Posterior cingulate gyrus (tissue), 11 donors: ENCODE measurements around the gene SMYD3.

Experiments used
- DNase-seq, 10 donors: peaks; one replicate each; pipeline versions ENCODE4 v3.0.0 to v3.0.0-alpha.2; 2020 to 2021; ENCODE audit warnings: mixed read lengths in 3 of 10
- intact Hi-C: fragments of 100-400 bp; cut with DNase I; formaldehyde crosslinking; loops from one replicate; pipeline ENCODE4 v1.15.1; 2023

SMYD3 gene

GRCh38 chr1:246425139-246425794 lies 81.8 kb downstream of the SMYD3 start:
- no peak for DNase-seq
- intact Hi-C loops = no loop called here

- intact Hi-C loops = no loop called here
Observed at GRCh38 chr1:246420300-246420699, 86.8 kb downstream of the SMYD3 start.

GRCh38 chr1:246418565-246419312 lies 88.3 kb downstream of the SMYD3 start:
- peak in 2 of 10 donors; percentile 27 to 69 for DNase-seq
- intact Hi-C loops = no loop called here

More at GRCh38 chr1:246420300-246420699, 86.8 kb downstream of the SMYD3 start:
- no peak for DNase-seq

- intact Hi-C loops = no loop called here
- no peak for DNase-seq
Observed at GRCh38 chr1:246417813-246418564, 89.1 kb downstream of the SMYD3 start.

- intact Hi-C loops = no loop called here
- no peak for DNase-seq
Observed at GRCh38 chr1:246417152-246417812, 89.8 kb downstream of the SMYD3 start.

DNA sequence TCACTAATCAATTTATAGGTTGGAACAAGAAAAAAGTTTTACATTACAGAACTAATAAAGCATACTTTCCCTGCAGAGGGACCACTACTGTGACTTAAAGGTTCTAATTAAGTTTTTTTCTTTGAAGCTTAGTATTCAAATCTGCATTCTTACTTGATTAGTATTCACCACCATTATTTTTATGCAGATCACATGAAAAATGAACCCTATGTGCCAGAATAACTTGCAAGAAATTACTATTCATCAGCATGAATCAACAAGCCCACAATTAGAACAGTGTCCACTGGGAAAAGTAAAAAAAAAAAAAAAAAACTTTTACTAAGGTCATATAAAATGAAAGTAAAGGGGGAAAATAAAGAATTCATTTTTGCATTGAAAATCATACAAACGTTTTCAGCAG lies 90.8 kb downstream of the SMYD3 start:
- DNase-seq = no peak
- intact Hi-C loops = no loop called here

- intact Hi-C loops = no loop called here
Observed at GRCh38 chr1:246415028-246415427, 92.1 kb downstream of the SMYD3 start.

DNA sequence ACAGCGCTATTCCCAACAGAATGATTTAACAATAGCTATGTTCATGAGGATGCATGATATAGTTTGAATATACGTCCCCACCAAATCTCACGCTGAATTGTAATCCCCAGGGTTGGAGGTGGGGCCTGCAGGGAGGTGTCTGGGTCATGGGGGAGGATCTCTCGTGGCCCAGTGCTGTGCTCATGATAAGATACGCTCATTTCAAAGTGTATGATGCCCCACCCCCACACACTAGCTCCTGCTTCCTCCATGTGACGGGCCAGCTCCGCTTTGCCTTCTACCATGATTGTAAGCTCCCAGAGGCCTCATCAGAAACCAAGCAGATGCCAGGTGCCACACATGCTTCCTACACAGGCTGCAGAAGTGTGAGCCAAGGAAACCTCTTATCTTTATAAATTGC lies 93.6 kb downstream of the SMYD3 start:
- intact Hi-C loops = no loop called here
- no peak for DNase-seq

More at GRCh38 chr1:246415028-246415427, 92.1 kb downstream of the SMYD3 start:
- no peak for DNase-seq

DNA sequence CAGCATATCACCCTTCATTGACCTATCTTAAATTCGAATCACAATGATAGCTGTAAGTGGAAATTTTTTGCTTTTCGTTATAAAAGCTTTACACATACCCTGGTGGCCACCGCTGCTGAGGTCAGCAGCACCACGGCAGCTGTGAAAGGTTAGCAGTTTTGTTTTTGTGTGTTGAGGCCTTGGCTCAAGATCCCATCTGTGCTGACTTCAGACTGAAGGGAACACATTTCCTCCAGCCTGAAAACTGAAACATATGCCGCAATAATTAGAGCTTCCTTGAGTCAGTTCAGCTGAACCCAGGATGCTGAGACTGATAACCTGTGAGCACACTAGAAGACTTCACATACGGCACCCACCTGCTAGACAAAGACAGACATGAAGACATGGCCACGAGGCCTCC lies 103.0 kb downstream of the SMYD3 start:
- intact Hi-C loops = no loop called here
- no peak for DNase-seq

DNA sequence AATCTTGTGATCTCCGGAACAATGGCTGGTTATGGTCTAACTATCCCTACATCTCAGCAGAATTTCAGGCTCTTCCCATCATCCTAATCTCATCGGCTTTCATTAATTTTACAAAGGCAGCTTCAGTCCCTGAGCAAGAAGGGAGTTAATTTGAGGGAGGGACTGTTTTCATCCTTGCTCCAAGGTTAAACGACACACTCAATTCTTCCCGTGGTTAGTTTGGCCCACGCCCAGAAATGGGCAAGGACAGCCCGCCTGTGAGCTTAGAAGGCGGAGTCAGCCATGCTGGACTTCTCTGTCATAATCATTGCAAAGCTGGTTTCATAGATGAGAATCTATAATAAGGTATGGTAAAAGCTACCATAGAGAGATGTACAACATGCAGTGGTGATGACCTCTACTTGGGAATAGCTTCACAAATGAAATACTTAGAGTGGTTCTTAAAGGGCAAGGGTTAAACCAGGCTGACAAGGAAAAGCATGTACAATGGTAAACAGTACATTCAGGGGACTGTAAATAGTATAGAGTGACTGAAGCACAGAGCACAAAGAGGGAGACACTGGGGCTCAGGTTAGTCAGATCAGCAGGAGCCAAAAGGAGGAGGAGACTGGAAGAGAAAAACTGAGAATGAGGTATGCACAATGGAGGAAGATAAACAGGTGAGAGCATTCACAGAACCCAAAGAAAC lies 108.8 kb downstream of the SMYD3 start:
- intact Hi-C loops = no loop called here
- DNase-seq = no peak

GRCh38 chr1:246397046-246397445 lies 110.0 kb downstream of the SMYD3 start:
- no peak for DNase-seq
- intact Hi-C loops = no loop called here

DNA sequence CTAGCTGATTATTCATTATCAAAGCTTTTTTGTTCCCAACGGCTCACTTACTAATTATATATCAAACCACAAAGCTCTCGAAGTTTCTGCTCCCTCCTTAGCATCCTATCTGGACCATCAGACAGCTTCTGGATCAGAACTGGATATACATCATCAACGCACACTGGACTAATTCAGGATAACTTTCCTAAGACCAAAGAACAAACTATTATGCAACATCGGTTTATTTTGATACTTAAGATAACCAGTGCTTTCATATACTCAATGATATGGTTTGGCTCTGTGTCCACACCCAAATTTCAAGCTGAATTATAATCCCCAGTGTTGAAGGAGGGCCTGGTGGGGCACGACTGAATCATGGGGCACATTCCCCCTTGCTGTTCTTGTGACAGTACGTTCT lies 110.8 kb downstream of the SMYD3 start:
- DNase-seq = no peak
- intact Hi-C loops = no loop called here

DNA sequence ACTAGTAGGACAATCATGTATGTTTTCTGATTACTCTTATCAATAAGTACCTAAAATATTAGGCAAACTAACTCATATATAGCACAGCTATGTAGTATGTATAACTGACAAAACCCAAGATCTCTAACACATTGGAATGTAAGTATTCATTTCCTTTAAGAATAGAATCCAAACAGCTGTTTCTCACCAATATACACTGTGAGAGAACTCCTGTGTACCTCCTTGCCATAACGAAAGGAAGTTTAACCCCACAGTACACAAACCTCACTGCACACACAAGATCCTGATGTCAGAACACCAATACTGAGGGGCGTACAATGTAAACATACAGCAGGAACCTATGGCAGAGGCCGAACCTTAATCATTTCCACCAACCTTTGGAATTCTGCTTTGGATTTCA lies 113.0 kb downstream of the SMYD3 start:
- intact Hi-C loops = no loop called here
- no peak for DNase-seq

- no peak for DNase-seq
Observed at GRCh38 chr1:246390855-246391254, 116.2 kb downstream of the SMYD3 start.

GRCh38 chr1:246384616-246385015 lies 122.5 kb downstream of the SMYD3 start:
- intact Hi-C loops = no loop called here
- DNase-seq = no peak

More at GRCh38 chr1:246390855-246391254, 116.2 kb downstream of the SMYD3 start:
- intact Hi-C loops = no loop called here

GRCh38 chr1:246383791-246384190 lies 123.3 kb downstream of the SMYD3 start:
- intact Hi-C loops = no loop called here
- DNase-seq = no peak

DNA sequence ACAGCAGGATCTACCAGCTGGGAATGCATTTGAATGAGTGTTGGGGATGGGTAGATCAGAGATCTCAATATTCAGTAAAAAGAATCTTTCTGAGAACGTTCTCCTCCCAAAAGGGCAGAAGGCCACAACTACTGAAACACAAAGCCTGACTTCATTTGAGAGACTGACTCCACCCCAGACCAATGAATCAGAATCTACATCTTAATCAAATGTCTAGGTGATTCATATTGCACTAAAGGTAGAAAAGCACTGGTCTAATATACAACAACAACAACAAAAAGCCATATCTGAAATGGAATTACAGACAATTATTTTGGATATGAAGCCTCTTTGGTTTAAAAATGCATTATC lies 123.9 kb downstream of the SMYD3 start:
- intact Hi-C loops = no loop called here
- DNase-seq = no peak

DNA sequence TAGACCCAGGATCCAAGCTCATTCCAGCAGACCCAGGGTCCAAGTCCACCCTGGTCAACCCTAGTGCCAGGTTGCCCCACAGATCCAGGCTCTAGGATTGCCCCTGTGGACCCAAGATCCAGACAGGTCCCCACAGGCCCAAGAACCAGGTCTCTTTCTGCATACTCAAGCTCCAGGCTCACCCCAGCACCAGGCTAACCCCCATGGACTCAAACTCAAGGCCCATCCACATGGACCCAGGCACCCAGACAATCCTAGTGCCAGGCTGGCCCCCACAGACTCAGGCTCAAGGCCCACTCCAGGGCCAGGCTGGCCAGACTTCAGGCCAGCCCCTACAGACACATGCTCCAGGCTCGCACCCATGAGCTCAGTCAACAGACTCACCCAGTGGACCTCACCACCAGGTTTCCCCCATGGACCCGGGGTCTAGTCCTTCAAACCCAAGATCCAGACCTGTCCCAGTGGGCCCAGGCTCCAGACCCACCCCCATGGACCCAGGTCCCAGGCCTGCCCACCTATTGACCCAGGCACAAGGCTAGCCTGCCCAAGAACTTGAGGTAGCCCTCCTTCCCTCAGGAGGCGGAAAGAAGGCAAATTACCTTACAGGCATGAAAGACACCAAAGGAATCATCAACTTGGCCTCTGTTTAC lies 124.4 kb downstream of the SMYD3 start:
- peak in 2 of 10 donors; percentile 69 to 79 for DNase-seq
- intact Hi-C loops = no loop called here

- intact Hi-C loops = no loop called here
- no peak for DNase-seq
Observed at GRCh38 chr1:246381452-246381851, 125.6 kb downstream of the SMYD3 start.

DNA sequence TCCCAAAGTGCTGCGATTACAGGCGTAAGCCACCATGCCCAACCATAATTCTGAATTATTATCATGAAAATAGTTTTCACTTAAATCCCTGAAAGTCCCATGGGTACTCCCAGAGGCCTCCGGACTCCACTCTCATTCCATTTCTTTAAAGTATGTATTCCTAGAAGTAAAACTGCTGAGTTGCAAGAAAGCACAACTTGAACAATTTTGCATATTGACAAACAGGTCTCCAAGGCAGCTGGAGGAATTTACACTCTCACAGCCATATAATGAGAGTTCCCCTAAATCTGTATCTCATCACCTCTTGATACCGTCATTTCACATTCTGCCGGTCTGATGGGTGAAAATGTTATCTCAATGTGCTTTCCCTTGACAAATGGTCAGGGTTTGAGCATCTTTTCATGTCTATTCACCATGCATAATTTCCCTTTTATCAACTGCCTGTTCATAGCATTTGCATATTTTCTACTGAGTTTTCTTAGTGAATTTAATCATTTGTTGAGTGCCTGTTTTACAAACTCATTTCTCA lies 129.4 kb downstream of the SMYD3 start:
- intact Hi-C loops = no loop called here
- no peak for DNase-seq
